HCT116 (cell line): ENCODE measurements around the gene COL9A2. TPM values are rescaled to one million over a fixed set of nuclear protein-coding genes. Genes with fewer than 3 reads are reported as not detected.

Source experiments
- ATAC-seq: fragments of 200-7000 bp; cut with Tn5 transposase; 2 replicates; pipeline ENCODE4 v1.9.1; 2020; ENCODE audit warnings: mild to moderate bottlenecking, moderate library complexity
- BruUV-seq: library from RNA; stranded (reverse); fragments of 400-500 nt; replicated peaks from 2 replicates; lab custom pipeline; 2021; lab: Mats Ljungman, UMichigan
- CTCF ChIA-PET: fragments of 300-600 bp; sonication (Branson Sonifier 250); formaldehyde crosslinking; loops from one replicate; lab custom pipeline; 2021; ENCODE audit warnings: antibody characterized with exemption; lab: Charles Lee
- POLR2A ChIA-PET: fragments of 300-600, 350-600 bp; sonication (Branson Sonifier 250); formaldehyde crosslinking; loops from one replicate; lab custom pipeline; 2021; ENCODE audit warnings: antibody characterized with exemption; lab: Charles Lee
- RAD21 ChIA-PET, 2 experiments: fragments of 300-600 bp; sonication (Branson Sonifier 250); formaldehyde crosslinking; loops; one replicate each; lab custom pipeline; 2023; ENCODE audit warnings: low total read pairs in 2 of 2; ENCODE audit not compliant: uncharacterized antibody in 2 of 2, unreplicated experiment in 2 of 2, low non-redundant PET in 1 of 2; lab: Charles Lee
- DNase-seq: peaks from one replicate; pipeline ENCODE4 v3.0.0-alpha.2; 2010; ENCODE audit warnings: low read depth, low spot score
- H2AFZ ChIP-seq: fragments of 200-600 bp; shearing (Covaris generic), sonication (generic); 2 replicates; pipeline ENCODE4 v1.6.1; 2017; ENCODE audit warnings: low read depth, mixed run types, mixed read lengths, antibody characterized with exemption, low read length; ENCODE audit not compliant: poor library complexity, severe bottlenecking
- H3K27ac ChIP-seq: 2 replicates; pipeline ENCODE4 v1.5.1; 2012; ENCODE audit warnings: low read depth, low read length
- H3K27me3 ChIP-seq: fragments of 200-600 bp; sonication (generic); 2 replicates; pipeline ENCODE4 v1.6.1; 2016; ENCODE audit warnings: mixed run types, low read length, mixed read lengths; ENCODE audit not compliant: insufficient read depth
- H3K36me3 ChIP-seq, 2 experiments: fragments of 200-500 bp in 1 of 2; fragments of 200-600 bp in 1 of 2; sonication (Bioruptor generic) in 1 of 2; sonication (generic) in 1 of 2; 2 replicates each; pipeline versions ENCODE4 v1.5.1 to v1.6.1; 2014 to 2016; ENCODE audit warnings: low read length in 2 of 2, inconsistent platforms in 1 of 2, mixed read lengths in 1 of 2, mixed run types in 1 of 2; ENCODE audit not compliant: insufficient read depth in 2 of 2, control insufficient read depth in 1 of 2
- H3K4me1 ChIP-seq, 2 experiments: fragments of 200-600 bp in 1 of 2; sonication (generic) in 1 of 2; 2 replicates each; pipeline versions ENCODE4 v1.5.1 to v1.6.1; 2012 to 2017; ENCODE audit warnings: low read length in 2 of 2, inconsistent platforms in 1 of 2, mild to moderate bottlenecking in 1 of 2, mixed read lengths in 1 of 2, mixed run types in 1 of 2, moderate library complexity in 1 of 2; ENCODE audit not compliant: insufficient read depth in 2 of 2, control insufficient read depth in 1 of 2
- H3K4me2 ChIP-seq: fragments of 200-600 bp; sonication (generic); 2 replicates; pipeline ENCODE4 v1.6.1; 2017; ENCODE audit warnings: mixed run types, low read length, mixed read lengths
- H3K4me3 ChIP-seq, 2 experiments: fragments of 200-600 bp in 1 of 2; sonication (generic) in 1 of 2; replicated peaks in 1 of 2; 2 replicates each; pipeline ENCODE4 v1.5.1; 2011 to 2016; ENCODE audit warnings: low read length in 2 of 2, control low read depth in 1 of 2, low read depth in 1 of 2, mild to moderate bottlenecking in 1 of 2, mixed read lengths in 1 of 2, mixed run types in 1 of 2
- H3K79me2 ChIP-seq: fragments of 200-600 bp; sonication (generic); 2 replicates; pipeline ENCODE4 v1.6.1; 2017; ENCODE audit warnings: mild to moderate bottlenecking, mixed run types, low read length, moderate library complexity, mixed read lengths; ENCODE audit not compliant: insufficient read depth
- H3K9ac ChIP-seq: fragments of 200-600 bp; sonication (generic); 2 replicates; pipeline ENCODE4 v1.6.1; 2016; ENCODE audit warnings: low read length, mixed read lengths
- H3K9me2 ChIP-seq: fragments of 200-600 bp; sonication (generic), shearing (Covaris generic); 2 replicates; pipeline ENCODE4 v1.6.1; 2017; ENCODE audit warnings: mixed run types, mild to moderate bottlenecking, moderate library complexity; ENCODE audit not compliant: insufficient read depth
- H3K9me3 ChIP-seq, 2 experiments: fragments of 200-500 bp in 1 of 2; fragments of 200-600 bp in 1 of 2; sonication (Bioruptor generic) in 1 of 2; sonication (generic) in 1 of 2; 2 replicates each; pipeline ENCODE4 v1.6.1; 2014 to 2017; ENCODE audit warnings: low read length in 2 of 2, mixed read lengths in 2 of 2, inconsistent platforms in 1 of 2, low read depth in 1 of 2, mild to moderate bottlenecking in 1 of 2, mixed run types in 1 of 2, moderate library complexity in 1 of 2; ENCODE audit not compliant: control insufficient read depth in 1 of 2, insufficient read depth in 1 of 2
- H4K20me1 ChIP-seq: fragments of 200-600 bp; sonication (generic), shearing (Covaris generic); 2 replicates; pipeline ENCODE4 v1.6.1; 2017; ENCODE audit warnings: mixed run types, mild to moderate bottlenecking, moderate library complexity; ENCODE audit not compliant: insufficient read depth
- ATF3 ChIP-seq: IDR thresholded peaks from 2 replicates; pipeline ENCODE4 v1.6.1; 2012
- CEBPB ChIP-seq: IDR thresholded peaks from 2 replicates; pipeline ENCODE4 v1.6.1; 2012; ENCODE audit warnings: low read depth
- EGR1 ChIP-seq: IDR thresholded peaks from 2 replicates; pipeline ENCODE4 v1.6.1; 2012; ENCODE audit warnings: low read depth
- ELF1 ChIP-seq: IDR thresholded peaks from 2 replicates; pipeline ENCODE4 v1.6.1; 2012; ENCODE audit warnings: low read depth, borderline replicate concordance
- EZH2phosphoT487 ChIP-seq: fragments of 200-600 bp; IDR thresholded peaks from 2 replicates; pipeline ENCODE4 v1.6.1; 2018; ENCODE audit warnings: antibody characterized with exemption, borderline replicate concordance
- TCF7L2 ChIP-seq: IDR thresholded peaks from 2 replicates; pipeline ENCODE4 v1.7.0; 2011; ENCODE audit warnings: borderline replicate concordance, inconsistent platforms; ENCODE audit not compliant: insufficient read depth, insufficient read length; ENCODE audit errors: extremely low read depth
- YY1 ChIP-seq: IDR thresholded peaks from 2 replicates; pipeline ENCODE4 v1.6.1; 2011; ENCODE audit warnings: low read length, low read depth, moderate library complexity, mild to moderate bottlenecking; ENCODE audit not compliant: insufficient replicate concordance; ENCODE audit errors: extremely low read depth
- intact Hi-C: fragments of 100-400 bp; cut with micrococcal nuclease; formaldehyde crosslinking; loops from 2 replicates; pipeline ENCODE4 v1.10.0; 2022
- total RNA-seq: library from RNA; stranded (reverse); gene quantifications from one replicate; pipeline ENCODE4 v1.2.1, GENCODE V29; 2021; ENCODE audit not compliant: unreplicated experiment
- TF ChIP-seq, protein P1 (sequence below): IDR thresholded peaks from 2 replicates; pipeline ENCODE4 v1.6.1; 2011; ENCODE audit warnings: mild to moderate bottlenecking, low read length, moderate library complexity; ENCODE audit not compliant: insufficient replicate concordance; ENCODE audit errors: extremely low read depth

The COL9A2 gene
- total RNA-seq, 1 experiment from 2014 or later: 2.4 TPM

GRCh38 chr1:40310129-40310461 is 7.0 kb downstream of the COL9A2 start:
- no peak for ATAC-seq
- RAD21 ChIA-PET: no interaction called here
- no peak overlapping the region for H2AFZ ChIP-seq

GRCh38 chr1:40309374-40310128 is 7.5 kb downstream of the COL9A2 start:
- ATAC-seq: no peak
- Histone ChIP-seq H3K4me3 (no peak overlapping the region), H4K20me1 (no peaks in the 10 kb centered on the region), H3K9me3 (no peaks in the 10 kb centered on the region), H3K4me1 (peaks cover 13 to 29% of the 10 kb centered on the region in 2 experiments), H3K36me3 (no peaks in the 10 kb centered on the region), H3K79me2 (no peaks in the 10 kb centered on the region), H3K9me2 (no peaks in the 10 kb centered on the region), H2AFZ (no peak overlapping the region), H3K4me2 (no peak overlapping the region), H3K9ac (no peak overlapping the region), H3K27ac (no peak overlapping the region), H3K27me3 (no peaks in the 10 kb centered on the region)
- TF ChIP-seq ATF3 (no peak), ELF1 (no peak)
- ChIA-PET RAD21 (no interaction called here), CTCF (no interaction called here), POLR2A (no interaction called here)
- no peak for DNase-seq
- no TSS peak for BruUV-seq
- intact Hi-C loops: no loop called here

More at GRCh38 chr1:40310129-40310461, 7.0 kb downstream of the COL9A2 start:
- H3K9ac ChIP-seq: no peak overlapping the region
- H3K27me3 ChIP-seq: no peaks in the 10 kb centered on the region
- ChIA-PET CTCF (no interaction called here), POLR2A (no interaction called here)
- no peaks in the 10 kb centered on the region for H3K79me2 ChIP-seq
- no peaks in the 10 kb centered on the region for H3K9me2 ChIP-seq
- no peak overlapping the region for H3K27ac ChIP-seq
- TF ChIP-seq EGR1 (no peak), EZH2phosphoT487 (no peak), TCF7L2 (no peak), YY1 (no peak), CEBPB (no peak)
- TF ChIP-seq, protein P1, sequence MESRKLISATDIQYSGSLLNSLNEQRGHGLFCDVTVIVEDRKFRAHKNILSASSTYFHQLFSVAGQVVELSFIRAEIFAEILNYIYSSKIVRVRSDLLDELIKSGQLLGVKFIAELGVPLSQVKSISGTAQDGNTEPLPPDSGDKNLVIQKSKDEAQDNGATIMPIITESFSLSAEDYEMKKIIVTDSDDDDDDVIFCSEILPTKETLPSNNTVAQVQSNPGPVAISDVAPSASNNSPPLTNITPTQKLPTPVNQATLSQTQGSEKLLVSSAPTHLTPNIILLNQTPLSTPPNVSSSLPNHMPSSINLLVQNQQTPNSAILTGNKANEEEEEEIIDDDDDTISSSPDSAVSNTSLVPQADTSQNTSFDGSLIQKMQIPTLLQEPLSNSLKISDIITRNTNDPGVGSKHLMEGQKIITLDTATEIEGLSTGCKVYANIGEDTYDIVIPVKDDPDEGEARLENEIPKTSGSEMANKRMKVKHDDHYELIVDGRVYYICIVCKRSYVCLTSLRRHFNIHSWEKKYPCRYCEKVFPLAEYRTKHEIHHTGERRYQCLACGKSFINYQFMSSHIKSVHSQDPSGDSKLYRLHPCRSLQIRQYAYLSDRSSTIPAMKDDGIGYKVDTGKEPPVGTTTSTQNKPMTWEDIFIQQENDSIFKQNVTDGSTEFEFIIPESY: no peak
- H3K4me2 ChIP-seq: no peak overlapping the region
- intact Hi-C loops: no loop called here
- H3K4me1 ChIP-seq: peaks cover 8 to 28% of the 10 kb centered on the region in 2 experiments
- no peaks in the 10 kb centered on the region for H3K9me3 ChIP-seq
- no TSS peak for BruUV-seq
- no peak overlapping the region for H3K4me3 ChIP-seq
- H4K20me1 ChIP-seq: no peaks in the 10 kb centered on the region
- DNase-seq: no peak
- no peaks in the 10 kb centered on the region for H3K36me3 ChIP-seq
